UCSD-AML1 (cell line): ENCODE measurements around the gene CHM.
"Not testable (repeated sequence)": the region's sequence is repeated elsewhere in the genome, so short reads cannot be mapped to it uniquely, and the experiment has no call there.

ENCODE experiments used
- DNase-seq: peaks from one replicate; lab custom pipeline; 2025; ENCODE audit not compliant: unreplicated experiment; lab: John Stamatoyannopoulos, UW

CHM gene

GRCh38 chrX:86047174-86047935, at the start of gene CHM:
Gene CHM (minus strand): TSS chrX:86047558. CDS start chrX:86047532, 26 bp downstream.
- no peak for DNase-seq

- DNase-seq = no peak
These were observed 31.3 kb upstream of the CHM start for GRCh38 chrX:86078650-86079049.

- no peak for DNase-seq
These were observed 19.6 kb upstream of the CHM start for GRCh38 chrX:86066998-86067397.

- DNase-seq = no peak
These were observed 14.0 kb upstream of the CHM start for GRCh38 chrX:86061407-86061806.

GRCh38 chrX:86051741-86052140, 4.4 kb upstream of the CHM start:
- DNase-seq = no peak

- DNase-seq = no peak
These were observed 550 bp upstream of the CHM start for GRCh38 chrX:86047936-86048280.

- DNase-seq = no peak
These were observed 3.1 kb downstream of the CHM start for GRCh38 chrX:86044216-86044615.

- no peak for DNase-seq
These were observed 7.5 kb downstream of the CHM start for GRCh38 chrX:86039625-86040568.

- no peak for DNase-seq
These were observed 14.0 kb downstream of the CHM start for GRCh38 chrX:86033385-86033784.

- DNase-seq = no peak
These were observed 18.7 kb downstream of the CHM start for GRCh38 chrX:86028681-86029080.

GRCh38 chrX:86023811-86024210, 23.5 kb downstream of the CHM start:
- no peak for DNase-seq

- no peak for DNase-seq
These were observed 25.6 kb downstream of the CHM start for GRCh38 chrX:86021652-86022289.

- no peak for DNase-seq
These were observed 31.2 kb downstream of the CHM start for GRCh38 chrX:86016139-86016538.

- DNase-seq = not testable (repeated sequence)
These were observed 32.4 kb downstream of the CHM start for GRCh38 chrX:86014959-86015358.

GRCh38 chrX:86014421-86014820, 32.9 kb downstream of the CHM start:
- no peak for DNase-seq

- DNase-seq = no peak
These were observed 33.6 kb downstream of the CHM start for GRCh38 chrX:86013792-86014191.

- no peak for DNase-seq
These were observed 35.2 kb downstream of the CHM start for GRCh38 chrX:86012188-86012587.

GRCh38 chrX:86009803-86010202, 37.6 kb downstream of the CHM start:
- not testable (repeated sequence) for DNase-seq

GRCh38 chrX:86007891-86008290, 39.5 kb downstream of the CHM start:
- not testable (repeated sequence) for DNase-seq

- DNase-seq = peak; percentile 25
These were observed 45.1 kb downstream of the CHM start for GRCh38 chrX:86002076-86002896.

- no peak for DNase-seq
These were observed 48.4 kb downstream of the CHM start for GRCh38 chrX:85998954-85999353.
